GM23338 (cell line): Measurements from ENCODE around the gene CADPS. TPM values are rescaled to one million over a fixed set of nuclear protein-coding genes. Genes with fewer than 3 reads are reported as not detected.

Experiments
- ATAC-seq: fragments of 200-7000 bp; cut with Tn5 transposase; 3 replicates; pipeline ENCODE4 v1.9.1; 2020
- DNase-seq: peaks from one replicate; pipeline ENCODE4 v3.0.0-alpha.2; 2015; ENCODE audit warnings: low spot score
- H2AFZ ChIP-seq: fragments of 200-600 bp; sonication (generic); 2 replicates; pipeline ENCODE4 v1.8.0; 2016; ENCODE audit warnings: antibody characterized with exemption, mild to moderate bottlenecking, moderate library complexity
- H3F3A ChIP-seq: fragments of 200-600 bp; sonication (generic); replicated peaks from 2 replicates; pipeline ENCODE4 v1.8.0; 2017; ENCODE audit warnings: antibody characterized with exemption, mixed run types, low read depth
- H3K27ac ChIP-seq: fragments of 200-600 bp; sonication (generic); 2 replicates; pipeline ENCODE4 v1.6.1; 2016; ENCODE audit warnings: low read depth
- H3K27me3 ChIP-seq: fragments of 200-600 bp; sonication (generic); 2 replicates; pipeline ENCODE4 v1.8.0; 2016; ENCODE audit warnings: mild to moderate bottlenecking, mixed run types, moderate library complexity; ENCODE audit not compliant: insufficient read depth
- H3K36me3 ChIP-seq: fragments of 200-600 bp; sonication (generic); 2 replicates; pipeline ENCODE4 v1.8.0; 2016; ENCODE audit warnings: mild to moderate bottlenecking; ENCODE audit not compliant: insufficient read depth
- H3K4me1 ChIP-seq: fragments of 200-600 bp; sonication (generic); 2 replicates; pipeline ENCODE4 v1.8.0; 2016; ENCODE audit warnings: mild to moderate bottlenecking, moderate library complexity; ENCODE audit not compliant: insufficient read depth
- H3K4me2 ChIP-seq: fragments of 200-600 bp; sonication (generic); 2 replicates; pipeline ENCODE4 v1.7.1; 2017; ENCODE audit warnings: mixed run types
- H3K4me3 ChIP-seq: fragments of 200-600 bp; sonication (generic); 2 replicates; pipeline ENCODE4 v1.6.1; 2016; ENCODE audit warnings: mixed run types
- H3K79me2 ChIP-seq: fragments of 200-600 bp; sonication (generic); replicated peaks from 2 replicates; pipeline ENCODE4 v1.8.0; 2017; ENCODE audit warnings: mild to moderate bottlenecking; ENCODE audit not compliant: insufficient read depth
- H3K9me2 ChIP-seq: fragments of 200-600 bp; sonication (generic); 2 replicates; pipeline ENCODE4 v1.8.0; 2017; ENCODE audit not compliant: insufficient read depth
- H4K20me1 ChIP-seq: fragments of 200-600 bp; sonication (generic); replicated peaks from 2 replicates; pipeline ENCODE4 v1.8.0; 2017; ENCODE audit warnings: mild to moderate bottlenecking; ENCODE audit not compliant: insufficient read depth
- H3K27ac Mint-ChIP-seq: 2 replicates; pipeline ENCODE4 v1.8.0; 2020; ENCODE audit warnings: inconsistent platforms, mild to moderate bottlenecking, moderate library complexity, mixed read lengths
- H3K27me3 Mint-ChIP-seq: 3 replicates; pipeline ENCODE4 v1.8.0; 2022; ENCODE audit warnings: low read depth, mild to moderate bottlenecking, moderate library complexity, mixed read lengths, inconsistent platforms; ENCODE audit not compliant: insufficient read depth, poor library complexity
- H3K36me3 Mint-ChIP-seq: 3 replicates; pipeline ENCODE4 v1.8.0; 2021; ENCODE audit warnings: low read depth, mild to moderate bottlenecking, inconsistent platforms, moderate library complexity, mixed read lengths
- H3K4me1 Mint-ChIP-seq: 3 replicates; pipeline ENCODE4 v1.8.0; 2020; ENCODE audit warnings: mild to moderate bottlenecking, inconsistent platforms, mixed read lengths
- H3K4me3 Mint-ChIP-seq: 3 replicates; pipeline ENCODE4 v1.8.0; 2021; ENCODE audit warnings: moderate library complexity, mild to moderate bottlenecking, inconsistent platforms, mixed read lengths
- H3K9me3 Mint-ChIP-seq: 3 replicates; pipeline ENCODE4 v1.8.0; 2020; ENCODE audit warnings: moderate library complexity, mild to moderate bottlenecking, inconsistent platforms, mixed read lengths
- CREB1 ChIP-seq: fragments of 250-450 bp; sonication (Bioruptor Pico); IDR thresholded peaks from 2 replicates; pipeline ENCODE4 v1.5.0; 2020; ENCODE audit warnings: low read depth, mild to moderate bottlenecking, moderate library complexity
- ETS1 ChIP-seq: IDR thresholded peaks from 2 replicates; pipeline ENCODE4 v1.6.1; 2016; ENCODE audit warnings: antibody characterized with exemption
- EZH2 ChIP-seq: fragments of 200-600 bp; sonication (generic); IDR thresholded peaks from one replicate; pipeline ENCODE4 v1.8.0; 2017; ENCODE audit warnings: antibody characterized with exemption, mild to moderate bottlenecking, low read depth; ENCODE audit not compliant: unreplicated experiment
- POLR2AphosphoS5 ChIP-seq: IDR thresholded peaks from 2 replicates; pipeline ENCODE4 v1.6.1; 2016; ENCODE audit warnings: antibody characterized with exemption, low read depth
- ZNF114 ChIP-seq: fragments of 250-450 bp; sonication (Bioruptor Pico); IDR thresholded peaks from 2 replicates; pipeline ENCODE4 v1.5.0; 2020; ENCODE audit warnings: mild to moderate bottlenecking, moderate library complexity
- ZNF462 ChIP-seq: fragments of 250-450 bp; sonication (Bioruptor Pico); IDR thresholded peaks from 2 replicates; pipeline ENCODE4 v1.5.0; 2020; ENCODE audit warnings: mild to moderate bottlenecking, moderate library complexity
- polyA plus RNA-seq: library from polyadenylated mRNA; unstranded; fragments of >200 nt; fragmentation: Nextera tagmentation; extraction: Ambion mirVana; gene quantifications from 2 replicates; pipeline ENCODE4 v1.2.1, GENCODE V29; 2016
- total RNA-seq: library from RNA; depleted of rRNA; stranded (reverse); fragments of >200 nt; shearing (Covaris generic); gene quantifications from 2 replicates; pipeline ENCODE4 v1.2.3, GENCODE V29; 2014

The CADPS gene
- total and polyA plus RNA-seq, 2 experiments from 2014 or later = 14.7 to 22.0 TPM

GRCh38 chr3:62370112-62370857, 504.9 kb downstream of the CADPS start (continued):
- no peak for TF ChIP-seq ZNF462 (CRISPR knock-in tag)
- no peak for TF ChIP-seq POLR2AphosphoS5
- peak; percentile 84 for TF ChIP-seq EZH2

- Mint-ChIP-seq H3K36me3 (no peaks in the 10 kb centered on the region), H3K27ac (no peak overlapping the region), H3K27me3 (peaks cover 99% of the 10 kb centered on the region), H3K4me1 (peaks cover 75% of the 10 kb centered on the region), H3K9me3 (no peaks in the 10 kb centered on the region; the same call in 2 of the 3 replicates), H3K4me3 (peak overlapping the region; percentile 74)
- H3K27ac ChIP-seq = no peak overlapping the region
- H3K9me2 ChIP-seq = no peaks in the 10 kb centered on the region
- H3K4me2 ChIP-seq = peak overlapping the region; percentile 80
- peak overlapping the region; percentile 63 for H3K4me3 ChIP-seq
- peaks cover 81% of the 10 kb centered on the region for H3K4me1 ChIP-seq
- H4K20me1 ChIP-seq = 0 out of 2 replicates have a peak, but pooled peaks cover 4% of the 10 kb centered on the region
- peaks cover 33% of the 10 kb centered on the region for H3F3A ChIP-seq
- H3K79me2 ChIP-seq = no peaks in the 10 kb centered on the region
- peak overlapping the region; percentile 94 for H2AFZ ChIP-seq
- ATAC-seq (no peak), DNase-seq (no peak)
- H3K27me3 ChIP-seq = peaks cover 100% of the 10 kb centered on the region
- H3K36me3 ChIP-seq = no peaks in the 10 kb centered on the region
- TF ChIP-seq ZNF114 (CRISPR knock-in tag) (no peak), CREB1 (CRISPR knock-in tag) (no peak), POLR2AphosphoS5 (no peak), ETS1 (no peak), ZNF462 (CRISPR knock-in tag) (no peak)
Measured at GRCh38 chr3:62369476-62369743, 505.8 kb downstream of the CADPS start.
